Upper lobe of right lung (tissue), 1 donor: ENCODE data around the gene RALY. TPM values are rescaled to one million over a fixed set of nuclear protein-coding genes. Genes with fewer than 3 reads are reported as not detected.

Source experiments
- ATAC-seq: fragments of 200-7000 bp; cut with Tn5 transposase; one replicate; pipeline ENCODE4 v1.9.1; 2020; ENCODE audit warnings: mild to moderate bottlenecking, moderate library complexity
- DNase-seq: peaks from one replicate; pipeline ENCODE4 v3.0.0-alpha.2; 2020
- H3K27ac ChIP-seq: fragments of 200-600 bp; one replicate; pipeline ENCODE4 v1.8.0; 2022
- H3K27me3 ChIP-seq: fragments of 200-600 bp; one replicate; pipeline ENCODE4 v1.8.0; 2022; ENCODE audit warnings: mild to moderate bottlenecking
- H3K36me3 ChIP-seq: fragments of 200-600 bp; one replicate; pipeline ENCODE4 v1.8.0; 2022
- H3K4me1 ChIP-seq: fragments of 200-600 bp; one replicate; pipeline ENCODE4 v1.8.0; 2022
- H3K4me3 ChIP-seq: fragments of 200-600 bp; one replicate; pipeline ENCODE4 v1.8.0; 2022; ENCODE audit warnings: mild to moderate bottlenecking
- H3K9me3 ChIP-seq: fragments of 200-600 bp; one replicate; pipeline ENCODE4 v1.8.0; 2022
- CTCF ChIP-seq: fragments of 200-600 bp; IDR thresholded peaks from one replicate; pipeline ENCODE4 v1.8.0; 2022; ENCODE audit warnings: antibody characterized with exemption
- intact Hi-C: fragments of 100-400 bp; cut with DNase I; formaldehyde crosslinking; loops from one replicate; pipeline ENCODE4 v1.11.0; 2022
- total RNA-seq: library from RNA; stranded (reverse); fragmentation: NEBNext Ultra II Directional; extraction: Animal tissue kit (Norgen Biotek cat#: 25700); gene quantifications from one replicate; pipeline ENCODE4 v1.2.1, GENCODE V29; 2021
- donor health status: DM: no; HTN: yes; CAD: no; lungs with severe emphysema.

RALY gene
- total RNA-seq, 1 donor from 2014 or later: 130 TPM

- Histone ChIP-seq H3K27me3 (no peaks in the 10 kb centered on the region), H3K27ac (no peak overlapping the region), H3K9me3 (no peaks in the 10 kb centered on the region), H3K36me3 (peaks cover 40% of the 10 kb centered on the region), H3K4me1 (peaks cover 47% of the 10 kb centered on the region), H3K4me3 (no peak overlapping the region)
- intact Hi-C loops: no loop called here
- no peak for DNase-seq
- no peak for ATAC-seq
- no peak for TF ChIP-seq CTCF
Measured at GRCh38 chr20:34108616-34109174, 115.0 kb downstream of the RALY start.

GRCh38 chr20:34109442-34109841 lies 115.7 kb downstream of the RALY start:
- DNase-seq (no peak), ATAC-seq (no peak)
- no peak overlapping the region for H3K27ac ChIP-seq
- H3K9me3 ChIP-seq: no peaks in the 10 kb centered on the region
- no peaks in the 10 kb centered on the region for H3K27me3 ChIP-seq
- peaks cover 32% of the 10 kb centered on the region for H3K36me3 ChIP-seq
- H3K4me1 ChIP-seq: peaks cover 47% of the 10 kb centered on the region
- no peak overlapping the region for H3K4me3 ChIP-seq
- intact Hi-C loops: no loop called here
- TF ChIP-seq CTCF: no peak

- no peak overlapping the region for H3K27ac ChIP-seq
- TF ChIP-seq CTCF: no peak
- H3K27me3 ChIP-seq: no peaks in the 10 kb centered on the region
- ATAC-seq: no peak
- no peak for DNase-seq
- intact Hi-C loops: no loop called here
- H3K4me1 ChIP-seq: peaks cover 47% of the 10 kb centered on the region
- peaks cover 25% of the 10 kb centered on the region for H3K36me3 ChIP-seq
- peak overlapping the region; percentile 95 for H3K4me3 ChIP-seq
- no peaks in the 10 kb centered on the region for H3K9me3 ChIP-seq
Measured at GRCh38 chr20:34110025-34110744, 116.5 kb downstream of the RALY start.

- Histone ChIP-seq H3K27ac (peak overlapping the region; percentile 99), H3K27me3 (no peaks in the 10 kb centered on the region), H3K4me1 (peaks cover 39% of the 10 kb centered on the region), H3K9me3 (no peaks in the 10 kb centered on the region), H3K36me3 (peaks cover 21% of the 10 kb centered on the region), H3K4me3 (peak overlapping the region; percentile 95)
- intact Hi-C loops: no loop called here
- TF ChIP-seq CTCF: no peak
- DNase-seq (peak; percentile 73), ATAC-seq (peak; percentile 31)
Measured at GRCh38 chr20:34110745-34111641, 117.3 kb downstream of the RALY start.

GRCh38 chr20:34111702-34112599 lies 118.2 kb downstream of the RALY start, which contains the start of gene EIF2S2:
Gene EIF2S2, minus strand, starts transcription at chr20:34112243. Its CDS starts 133 bp downstream, at chr20:34112110.
- Histone ChIP-seq H3K27ac (peak within 1 kb of the TSS; percentile 99), H3K36me3 (peaks cover 21% of the 10 kb centered on the region), H3K27me3 (no peaks in the 10 kb centered on the region), H3K4me3 (peak within 1 kb of the TSS; percentile 95), H3K4me1 (peaks cover 31% of the 10 kb centered on the region), H3K9me3 (no peaks in the 10 kb centered on the region)
- no peak for TF ChIP-seq CTCF
- DNase-seq (peak; percentile 98), ATAC-seq (peak; percentile 96)
- intact Hi-C loops: no loop called here
